Measurements from ENCODE around the gene ZBTB1.

The ZBTB1 gene, protein sequence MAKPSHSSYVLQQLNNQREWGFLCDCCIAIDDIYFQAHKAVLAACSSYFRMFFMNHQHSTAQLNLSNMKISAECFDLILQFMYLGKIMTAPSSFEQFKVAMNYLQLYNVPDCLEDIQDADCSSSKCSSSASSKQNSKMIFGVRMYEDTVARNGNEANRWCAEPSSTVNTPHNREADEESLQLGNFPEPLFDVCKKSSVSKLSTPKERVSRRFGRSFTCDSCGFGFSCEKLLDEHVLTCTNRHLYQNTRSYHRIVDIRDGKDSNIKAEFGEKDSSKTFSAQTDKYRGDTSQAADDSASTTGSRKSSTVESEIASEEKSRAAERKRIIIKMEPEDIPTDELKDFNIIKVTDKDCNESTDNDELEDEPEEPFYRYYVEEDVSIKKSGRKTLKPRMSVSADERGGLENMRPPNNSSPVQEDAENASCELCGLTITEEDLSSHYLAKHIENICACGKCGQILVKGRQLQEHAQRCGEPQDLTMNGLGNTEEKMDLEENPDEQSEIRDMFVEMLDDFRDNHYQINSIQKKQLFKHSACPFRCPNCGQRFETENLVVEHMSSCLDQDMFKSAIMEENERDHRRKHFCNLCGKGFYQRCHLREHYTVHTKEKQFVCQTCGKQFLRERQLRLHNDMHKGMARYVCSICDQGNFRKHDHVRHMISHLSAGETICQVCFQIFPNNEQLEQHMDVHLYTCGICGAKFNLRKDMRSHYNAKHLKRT

DNA sequence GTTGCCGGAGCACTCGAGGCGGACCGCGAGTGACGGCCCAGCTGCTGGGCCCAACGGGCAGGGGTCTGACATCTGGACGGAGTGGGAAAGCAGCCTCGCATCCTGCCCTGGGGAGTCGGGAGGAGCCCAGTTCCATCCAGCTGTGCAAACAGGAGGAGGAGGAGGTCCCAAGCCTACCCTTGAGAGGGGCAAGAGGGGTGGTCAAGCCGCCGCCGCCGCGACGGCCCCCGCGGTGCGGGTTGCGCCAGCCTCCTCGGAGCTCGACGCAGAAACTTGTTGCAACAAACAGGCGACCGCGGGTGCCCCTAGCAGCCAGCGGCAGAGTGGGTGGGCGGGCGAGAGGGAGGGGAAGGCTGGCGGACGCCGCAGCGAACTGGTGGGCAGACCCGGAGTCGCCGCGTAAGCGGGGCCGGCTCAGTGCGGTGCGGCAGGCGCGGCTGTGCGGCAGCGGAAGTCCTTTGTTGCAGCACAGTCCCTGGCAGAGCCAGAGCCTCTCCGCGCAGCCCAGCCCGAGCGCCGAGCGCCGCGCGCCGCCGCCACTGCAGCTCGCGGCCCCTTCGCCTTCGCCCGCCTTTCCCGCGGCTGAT lies at the start of gene ZBTB1:
Gene ZBTB1 (plus strand): TSS at position 461 of the 587 bp plus-strand sequence. CDS start 16,735 bp downstream, outside the sequence.
- peak; percentile 93 for DNase-seq

DNA sequence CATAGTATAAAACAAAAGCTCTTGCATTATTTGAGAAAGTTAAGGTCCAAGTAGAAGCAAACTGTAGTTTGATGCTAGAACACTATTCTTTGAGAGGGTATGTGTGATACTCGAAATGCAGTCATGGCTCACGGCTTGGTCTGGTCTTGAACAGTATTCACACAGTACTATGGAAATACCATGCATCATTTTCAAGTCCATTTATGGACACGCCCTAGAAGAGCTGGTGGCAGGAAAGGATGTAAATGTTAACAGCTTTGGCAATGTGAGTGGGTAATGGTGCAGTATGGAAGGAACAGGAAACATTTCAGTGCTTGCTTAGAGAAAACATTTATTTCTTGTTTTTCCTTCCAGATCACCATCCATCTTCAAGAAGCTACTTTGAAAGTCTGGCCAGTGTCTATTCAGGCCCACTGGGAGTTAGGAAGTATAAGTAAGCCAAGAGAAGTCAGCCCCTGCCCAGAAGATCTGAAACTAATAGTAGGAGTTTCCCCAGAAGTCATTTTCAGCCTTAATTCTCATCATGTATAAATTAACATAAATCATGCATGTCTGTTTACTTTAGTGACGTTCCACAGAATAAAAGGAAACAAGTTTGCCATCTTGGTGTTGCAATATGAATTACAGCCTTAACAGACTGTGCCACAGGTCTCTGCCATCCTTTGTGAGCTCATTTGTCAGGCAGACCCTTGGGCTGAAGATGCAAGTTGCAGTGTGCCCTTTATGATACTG lies 45.0 kb upstream of the ZBTB1 start:
- no peak for DNase-seq

DNA sequence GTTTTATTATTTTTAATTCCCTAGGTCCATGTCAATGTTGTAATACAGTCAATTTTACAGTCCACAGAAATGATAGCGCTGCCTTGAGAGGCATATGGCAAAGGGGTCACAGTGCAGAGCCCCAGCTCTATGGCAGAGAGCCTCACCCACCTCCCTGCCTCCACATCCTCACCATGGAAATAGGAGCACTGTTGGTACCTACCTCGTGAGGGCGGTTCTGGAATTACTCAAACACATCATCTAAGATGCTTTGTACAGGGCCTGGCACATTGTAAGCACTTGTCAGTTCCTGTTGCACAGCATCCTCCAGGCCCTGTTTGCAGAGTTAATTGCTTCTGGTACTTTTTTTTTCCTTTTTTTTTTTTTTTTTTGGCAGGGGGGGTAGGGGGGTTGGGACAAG lies 43.3 kb upstream of the ZBTB1 start:
- DNase-seq: no peak

DNA sequence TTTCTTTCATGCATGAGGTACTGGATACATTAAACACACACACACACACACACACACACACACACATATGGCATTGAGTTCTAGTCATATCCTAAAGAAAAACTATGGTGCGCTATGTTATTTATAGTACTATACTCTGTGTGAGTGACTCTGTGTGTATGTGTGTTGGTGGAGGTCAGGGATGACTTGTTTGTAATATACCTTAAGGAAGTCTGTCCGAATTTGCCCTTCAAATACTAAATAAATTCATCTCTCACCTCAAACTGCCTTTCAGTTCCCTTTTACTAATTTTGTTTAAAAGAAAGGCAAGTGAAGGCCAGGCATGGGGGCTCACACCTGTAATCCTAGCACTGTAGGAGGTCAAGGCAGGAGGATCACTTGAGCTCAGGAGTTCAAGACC lies 41.4 kb upstream of the ZBTB1 start:
- DNase-seq: no peak

DNA sequence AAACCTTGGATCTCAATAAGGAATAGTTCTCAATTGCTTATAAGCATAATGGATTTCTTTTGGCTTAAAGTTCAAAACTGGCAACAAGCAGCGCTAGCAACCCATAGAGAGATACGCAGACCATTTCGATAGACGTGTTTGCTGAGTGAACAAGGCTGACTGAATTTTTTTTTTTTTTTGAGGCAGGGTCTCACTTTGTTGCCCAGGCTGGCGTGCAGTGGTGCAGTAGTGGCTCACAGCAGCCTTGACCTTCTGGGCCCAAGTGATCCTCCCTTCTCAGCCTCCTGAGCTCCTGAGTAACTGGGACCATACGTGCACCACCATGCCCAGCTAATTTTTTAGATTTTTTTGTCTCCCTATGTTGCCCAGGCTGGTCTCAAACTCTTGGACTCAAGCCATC lies 40.7 kb upstream of the ZBTB1 start:
- no peak for DNase-seq

DNA sequence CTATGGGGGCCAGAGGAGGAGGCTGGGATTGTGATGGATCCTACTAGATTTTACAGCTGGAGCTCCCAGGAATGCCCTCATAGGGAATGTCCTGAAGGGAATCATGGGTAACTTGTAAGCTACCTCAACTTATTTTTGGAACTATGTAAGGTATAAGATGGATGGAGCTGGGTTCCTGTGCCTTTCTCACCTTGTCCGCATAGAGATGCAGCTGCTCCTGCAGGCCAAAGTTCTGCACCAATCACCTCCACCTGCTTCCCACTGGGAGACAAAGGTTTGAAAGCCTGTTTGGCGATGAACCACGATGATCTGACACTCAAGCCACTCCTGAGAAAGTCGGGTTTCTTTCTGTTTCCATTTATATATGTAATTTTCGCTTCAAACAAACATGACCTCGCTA lies 39.9 kb upstream of the ZBTB1 start:
- DNase-seq: no peak

DNA sequence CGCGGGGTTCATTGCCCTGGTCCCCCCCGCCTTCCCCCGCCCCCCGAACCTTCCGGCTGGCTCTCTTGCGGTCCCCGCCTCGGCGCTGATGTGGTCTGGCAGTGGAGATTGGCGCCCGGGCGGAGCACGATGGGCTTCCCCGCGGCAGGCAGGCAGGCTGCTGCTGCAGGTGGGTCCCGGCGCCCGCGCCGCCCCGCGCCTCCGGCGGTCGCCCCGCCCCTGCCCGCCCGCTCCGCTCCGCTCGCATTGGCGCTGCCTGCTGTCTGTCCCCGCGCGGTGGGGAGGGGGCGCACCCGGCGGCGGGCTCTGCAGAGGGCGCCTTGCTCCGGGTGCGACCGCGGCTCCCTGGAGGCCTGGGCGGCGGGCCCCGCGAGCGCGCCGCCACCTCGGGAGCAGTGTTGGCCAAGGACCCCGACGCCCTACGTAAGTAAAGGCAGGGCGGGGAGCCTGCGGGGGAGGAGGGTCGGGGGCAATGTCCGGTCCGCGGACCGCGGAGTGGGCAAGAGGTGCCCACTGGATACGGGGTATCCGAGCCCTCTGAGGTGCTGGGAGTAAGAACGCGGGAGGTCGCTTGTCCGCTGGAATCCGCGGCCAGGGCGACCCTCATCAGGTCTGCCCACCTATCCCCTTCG lies 39.3 kb upstream of the ZBTB1 start, which contains the start of gene AKAP5:
Gene AKAP5 (plus strand): TSS at position 309 of the 632 bp plus-strand sequence. CDS start 2,896 bp downstream, outside the sequence.
- DNase-seq: peak; percentile 65

DNA sequence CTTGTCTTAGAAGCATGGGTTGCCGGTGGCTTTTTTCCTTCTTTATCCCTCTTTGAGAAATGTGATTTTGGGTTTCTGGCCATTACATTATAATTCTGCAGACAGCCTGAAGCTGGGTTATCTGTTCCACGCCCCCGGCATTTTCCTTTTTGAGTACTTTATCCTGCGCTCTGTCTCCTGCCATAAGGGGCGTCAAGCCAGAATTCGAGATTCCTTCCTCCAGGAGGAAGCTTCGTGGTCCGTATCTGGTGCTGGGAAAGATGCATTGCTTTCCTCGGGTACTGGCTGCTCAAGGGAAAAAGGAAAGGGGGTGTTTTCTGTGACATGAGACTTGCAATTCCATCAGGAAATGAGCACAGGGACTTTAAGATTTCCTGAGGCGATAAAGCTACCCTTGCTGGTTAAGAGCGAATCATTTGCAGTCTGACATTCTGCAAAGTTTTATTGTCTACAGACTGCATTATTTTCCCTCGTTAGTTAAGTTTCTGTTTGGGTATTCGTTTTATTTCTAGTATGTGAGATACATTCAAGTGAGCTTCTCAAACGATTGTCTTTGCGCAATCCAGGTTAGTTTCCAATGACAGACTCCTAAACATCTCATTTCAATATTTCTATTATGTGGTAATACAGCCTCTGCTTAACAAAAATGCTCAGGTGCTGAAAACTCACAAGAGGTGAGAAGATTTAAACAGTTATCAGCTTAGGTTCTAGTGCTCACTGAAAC lies 38.6 kb upstream of the ZBTB1 start:
- no peak for DNase-seq

DNA sequence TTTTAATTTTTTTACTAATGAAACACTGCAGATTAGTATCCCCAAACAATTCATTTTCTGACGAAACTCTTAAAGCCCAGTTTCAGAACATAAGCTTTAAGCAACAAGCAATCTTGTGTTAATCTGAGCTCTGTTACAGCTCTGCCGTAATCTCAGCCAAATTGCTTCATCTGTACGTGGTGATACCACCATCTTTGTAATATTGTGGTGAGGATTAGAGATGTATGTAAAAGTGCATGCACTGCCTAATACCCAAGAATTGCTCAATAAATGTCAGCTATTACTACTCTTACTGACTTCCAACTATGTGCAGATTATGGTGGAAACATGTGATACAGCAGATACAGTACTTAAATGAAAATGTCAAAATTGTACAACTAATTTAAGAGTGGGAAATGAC lies 37.5 kb upstream of the ZBTB1 start:
- DNase-seq: no peak

DNA sequence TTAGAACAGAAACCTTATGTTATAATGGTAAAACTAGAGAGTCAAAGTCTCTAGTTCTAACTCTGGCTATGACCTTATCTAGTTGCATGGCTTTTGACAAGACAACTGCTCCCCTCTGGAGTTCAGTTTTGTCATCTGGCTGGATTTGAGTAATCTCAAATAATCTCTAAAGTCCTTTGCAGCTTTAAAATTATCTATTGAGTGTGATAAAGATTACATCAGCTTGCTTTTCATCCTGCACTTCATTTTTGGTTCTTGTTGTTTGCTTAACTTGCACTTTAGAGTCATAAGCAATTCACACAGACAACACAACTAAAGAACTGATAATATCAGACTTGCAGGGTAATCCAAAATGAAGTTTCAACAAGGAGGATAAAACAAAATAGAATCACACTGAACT lies 37.0 kb upstream of the ZBTB1 start:
- DNase-seq: peak; percentile 34

DNA sequence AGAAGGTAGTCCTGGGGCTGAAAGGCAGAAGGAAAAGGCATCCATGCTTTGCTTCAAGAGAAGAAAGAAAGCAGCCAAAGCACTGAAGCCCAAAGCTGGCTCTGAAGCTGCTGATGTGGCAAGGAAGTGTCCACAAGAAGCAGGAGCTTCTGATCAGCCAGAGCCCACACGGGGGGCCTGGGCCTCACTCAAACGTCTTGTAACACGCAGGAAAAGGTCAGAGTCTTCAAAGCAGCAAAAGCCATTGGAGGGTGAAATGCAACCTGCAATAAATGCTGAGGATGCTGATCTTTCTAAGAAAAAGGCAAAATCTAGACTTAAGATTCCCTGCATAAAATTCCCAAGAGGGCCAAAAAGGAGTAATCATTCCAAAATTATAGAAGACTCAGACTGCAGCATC lies 36.1 kb upstream of the ZBTB1 start:
- no peak for DNase-seq

DNA sequence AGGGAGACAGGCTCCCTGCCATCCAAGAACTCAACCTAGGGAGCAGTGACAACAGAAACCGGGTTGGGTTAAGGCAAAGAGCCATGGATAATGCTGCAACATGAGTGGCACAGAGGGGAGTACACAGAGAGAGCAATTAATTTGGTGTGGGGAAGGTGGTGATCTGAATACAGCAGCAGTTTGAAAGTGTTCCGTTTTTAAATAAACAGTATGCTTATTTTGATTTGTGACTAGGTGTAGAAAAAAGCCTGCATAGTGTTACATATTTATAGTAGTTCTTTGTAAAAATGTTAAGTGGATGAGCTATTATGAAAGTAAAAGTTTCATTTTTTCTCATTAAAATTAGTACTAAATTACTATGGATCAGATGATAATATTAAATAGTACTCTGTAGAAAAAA lies 30.5 kb upstream of the ZBTB1 start:
- peak; percentile 26 for DNase-seq

DNA sequence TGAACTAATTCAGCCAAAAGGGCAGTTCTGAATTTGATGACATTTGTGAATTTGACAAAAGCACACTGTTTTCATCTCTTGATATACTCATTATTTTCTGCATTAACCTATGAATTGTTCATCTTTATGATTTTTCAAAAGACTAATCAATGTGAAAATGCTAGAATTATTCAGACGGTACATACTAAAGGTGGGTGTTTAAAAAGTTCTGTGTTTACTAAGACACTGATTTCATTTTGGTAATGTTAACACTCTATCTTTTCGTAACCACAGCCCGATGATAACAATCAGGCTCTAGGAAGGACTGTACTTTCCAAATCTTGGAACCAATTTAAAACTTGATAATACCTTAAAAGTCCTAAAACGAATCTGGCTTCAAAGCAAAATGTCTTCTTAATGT lies 29.9 kb upstream of the ZBTB1 start:
- no peak for DNase-seq

DNA sequence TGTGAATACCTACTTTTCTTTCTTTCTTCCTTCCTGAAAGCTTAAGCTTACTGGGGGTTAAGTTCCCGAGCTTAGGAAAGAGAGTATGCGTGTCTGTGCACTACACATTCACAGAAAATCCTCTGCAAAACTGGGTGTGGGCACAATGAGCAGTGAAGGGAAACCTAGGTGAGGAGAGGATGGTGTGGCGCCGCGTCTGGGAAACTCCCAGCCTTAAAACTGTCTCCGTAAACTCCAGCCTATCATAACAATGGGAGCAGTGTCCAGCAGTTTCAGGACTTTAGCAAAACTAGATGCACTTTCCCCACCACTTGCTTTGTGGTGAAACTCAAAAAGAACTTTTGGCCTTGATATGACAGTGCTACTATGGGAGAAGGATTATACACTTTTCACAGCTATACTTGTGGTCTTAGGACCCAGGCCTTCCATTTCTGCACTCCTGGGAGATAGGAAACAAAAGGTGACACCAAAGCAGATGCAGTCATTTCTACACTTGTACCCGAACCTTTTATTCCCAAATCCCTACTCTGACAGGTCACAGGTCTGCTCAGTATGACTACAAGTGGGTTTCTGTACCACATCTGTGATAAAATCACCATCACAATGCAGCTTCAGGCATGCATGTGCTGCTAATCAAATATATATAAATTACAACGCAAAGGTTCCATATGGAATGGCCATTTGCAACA lies 28.8 kb upstream of the ZBTB1 start:
- no peak for DNase-seq

DNA sequence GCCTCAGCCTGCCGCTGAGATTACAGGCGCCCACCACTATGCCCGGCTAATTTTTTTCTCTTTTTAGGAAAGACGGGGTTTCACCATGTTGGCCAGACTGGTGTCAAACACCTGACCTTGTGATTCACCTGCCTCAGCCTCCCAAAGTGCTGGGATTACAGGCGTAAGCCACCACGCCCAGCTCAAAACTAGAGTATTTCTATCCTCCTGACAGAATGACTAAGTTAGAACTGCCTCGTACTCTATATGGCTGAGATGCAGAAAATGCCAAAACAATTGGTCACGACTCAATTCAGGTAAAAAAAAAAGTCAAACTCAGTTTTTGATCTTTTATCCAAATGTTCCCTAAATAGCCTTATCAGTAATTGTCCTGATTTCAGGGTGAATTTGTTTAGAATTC lies 28.1 kb upstream of the ZBTB1 start:
- no peak for DNase-seq

DNA sequence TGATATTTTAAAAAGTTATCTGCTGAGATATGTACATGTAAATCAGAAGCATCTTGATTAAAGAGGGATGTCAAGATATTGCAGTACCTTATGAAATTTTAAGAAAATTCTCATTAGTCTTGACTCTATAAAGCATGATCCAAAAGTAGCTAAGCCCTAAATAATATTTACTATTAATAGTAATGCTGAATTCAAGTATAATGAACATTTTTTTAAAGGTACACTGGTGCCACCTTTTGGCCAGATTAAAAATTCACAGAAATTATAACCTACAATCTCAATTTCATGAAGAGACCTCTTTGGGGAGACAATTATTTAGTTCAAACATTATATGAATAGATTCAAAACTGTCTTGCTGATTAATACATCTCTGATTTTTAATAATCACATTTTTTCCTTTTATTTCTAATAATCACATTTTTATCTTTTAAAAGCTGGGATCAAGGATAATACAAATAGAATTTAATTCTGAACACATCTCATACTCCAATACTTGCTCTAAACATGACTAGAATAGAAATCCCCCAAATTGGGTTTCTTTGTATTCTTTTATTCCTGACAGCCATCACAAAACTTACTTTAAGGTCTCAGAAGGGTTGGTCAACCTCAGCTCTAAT lies 25.8 kb upstream of the ZBTB1 start:
- no peak for DNase-seq

DNA sequence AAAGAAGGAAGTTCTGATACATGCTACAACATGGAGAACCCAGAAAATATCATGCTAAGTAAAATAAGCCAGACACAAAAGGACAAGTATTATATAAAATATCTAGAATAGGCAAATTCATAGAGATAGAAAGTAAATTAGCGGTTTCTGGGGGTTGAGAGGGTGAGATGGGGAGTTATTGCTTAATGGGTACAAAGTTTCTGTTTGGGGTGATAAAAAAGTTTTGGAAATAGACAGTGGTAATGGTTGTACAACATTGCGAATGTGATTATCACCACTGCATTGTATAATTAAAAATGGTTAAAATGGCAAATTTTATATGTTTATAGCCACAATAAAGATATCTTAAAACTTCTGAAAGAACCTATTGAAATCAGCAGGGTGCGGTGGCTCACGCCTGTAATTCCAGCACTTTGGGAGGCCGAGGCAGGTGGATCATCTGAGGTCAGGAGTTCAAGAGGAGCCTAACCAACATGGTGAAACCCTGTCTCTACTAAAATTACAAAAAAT lies 15.9 kb upstream of the ZBTB1 start:
- DNase-seq: no peak

DNA sequence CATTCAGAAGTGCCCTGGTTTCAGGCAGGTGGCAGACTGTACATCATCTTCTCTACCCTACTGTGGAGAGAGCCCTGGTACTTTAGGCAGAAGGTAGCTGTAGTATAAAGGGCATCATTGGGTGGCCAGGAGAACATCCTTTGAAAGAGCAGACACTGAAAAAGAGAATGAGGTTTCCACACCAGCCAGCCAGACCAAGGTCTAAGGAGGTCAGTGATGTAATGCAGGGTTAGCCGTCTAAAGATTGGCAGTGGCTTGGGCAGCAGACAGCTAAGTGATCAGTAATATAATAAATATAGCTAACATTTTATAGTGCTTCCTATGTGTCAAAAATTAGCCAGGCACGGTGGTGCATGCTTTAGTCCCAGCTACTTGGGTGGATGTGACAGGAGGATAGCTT lies 12.9 kb upstream of the ZBTB1 start:
- DNase-seq: no peak

DNA sequence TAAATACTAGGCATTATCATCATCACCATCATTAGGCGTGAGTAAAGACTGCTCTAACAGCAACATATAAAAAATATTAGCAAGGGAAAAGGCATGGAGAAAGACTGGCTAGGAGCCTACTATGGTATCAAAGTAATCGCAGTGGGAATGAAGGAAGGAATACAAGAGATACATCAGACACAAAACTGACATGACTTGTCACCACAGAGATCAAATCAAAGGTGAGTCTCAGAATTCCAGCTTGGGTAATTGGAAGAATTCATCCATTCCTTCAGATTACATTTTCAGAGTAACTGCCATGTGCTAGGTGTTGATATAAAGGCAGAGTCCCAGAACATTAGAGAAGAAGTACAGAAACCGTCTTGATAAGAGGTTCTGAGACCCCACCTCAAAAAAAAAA lies 11.1 kb upstream of the ZBTB1 start:
- no peak for DNase-seq

DNA sequence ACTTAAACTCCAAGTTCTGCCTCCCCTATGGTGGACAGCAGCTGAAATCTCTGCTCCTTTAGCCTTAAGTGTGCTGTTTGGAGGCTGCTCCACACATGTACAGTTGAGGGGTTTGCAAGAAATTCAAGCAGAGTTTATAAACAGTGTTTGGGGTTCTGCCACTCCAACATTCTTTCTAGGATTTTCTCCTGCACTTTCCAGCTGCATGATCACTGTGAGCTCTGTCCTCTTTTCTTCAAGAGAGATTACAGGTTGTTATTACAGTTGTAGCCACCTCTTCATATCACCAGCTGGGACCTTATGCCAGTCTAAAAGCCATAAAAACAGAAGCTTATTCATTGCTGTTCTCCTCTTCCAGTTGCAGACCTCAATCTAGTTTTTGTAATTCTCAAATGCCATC lies 9.3 kb upstream of the ZBTB1 start:
- no peak for DNase-seq

DNA sequence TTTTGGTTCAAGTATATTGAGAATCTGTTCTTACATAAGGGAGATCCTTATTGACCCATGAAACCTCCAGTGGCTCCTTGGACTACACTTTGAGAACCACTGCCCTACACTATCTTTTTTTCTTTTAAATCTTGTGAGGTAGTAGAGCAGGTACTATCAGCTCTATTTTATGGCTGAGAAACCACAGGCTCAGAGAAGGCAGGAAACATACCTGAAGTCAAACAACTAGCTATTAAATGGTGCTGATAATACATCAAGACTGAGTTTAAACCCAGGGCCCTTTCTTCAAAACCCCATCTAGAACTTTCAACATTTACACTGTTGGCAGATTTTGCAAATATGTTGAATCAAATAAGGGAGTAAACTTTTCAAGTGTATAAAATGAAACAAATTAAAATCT lies 7.8 kb upstream of the ZBTB1 start:
- no peak for DNase-seq
